HUES48 (cell line): Measurements from ENCODE around the gene HOXD10.

Experiments
- H3K27ac ChIP-seq: one replicate; pipeline ENCODE4 v1.7.0; 2013; ENCODE audit warnings: low read depth, low read length, inconsistent platforms
- H3K27me3 ChIP-seq: 2 replicates; pipeline ENCODE4 v1.6.1; 2013; ENCODE audit warnings: mild to moderate bottlenecking, low read length; ENCODE audit not compliant: control insufficient read depth, insufficient read depth
- H3K36me3 ChIP-seq: 2 replicates; pipeline ENCODE4 v1.6.1; 2013; ENCODE audit warnings: low read length; ENCODE audit not compliant: control insufficient read depth, insufficient read depth
- H3K4me1 ChIP-seq: 2 replicates; pipeline ENCODE4 v1.6.1; 2013; ENCODE audit warnings: mild to moderate bottlenecking, low read length; ENCODE audit not compliant: control insufficient read depth, insufficient read depth
- H3K4me3 ChIP-seq: 2 replicates; pipeline ENCODE4 v1.5.1; 2013; ENCODE audit warnings: mild to moderate bottlenecking, low read depth, low read length
- H3K9ac ChIP-seq: 2 replicates; pipeline ENCODE4 v1.6.1; 2013; ENCODE audit warnings: mild to moderate bottlenecking, low read depth, low read length, moderate library complexity
- H3K9me3 ChIP-seq: 2 replicates; pipeline ENCODE4 v1.6.1; 2013; ENCODE audit warnings: low read length; ENCODE audit not compliant: control insufficient read depth, insufficient read depth

The HOXD10 gene

DNA sequence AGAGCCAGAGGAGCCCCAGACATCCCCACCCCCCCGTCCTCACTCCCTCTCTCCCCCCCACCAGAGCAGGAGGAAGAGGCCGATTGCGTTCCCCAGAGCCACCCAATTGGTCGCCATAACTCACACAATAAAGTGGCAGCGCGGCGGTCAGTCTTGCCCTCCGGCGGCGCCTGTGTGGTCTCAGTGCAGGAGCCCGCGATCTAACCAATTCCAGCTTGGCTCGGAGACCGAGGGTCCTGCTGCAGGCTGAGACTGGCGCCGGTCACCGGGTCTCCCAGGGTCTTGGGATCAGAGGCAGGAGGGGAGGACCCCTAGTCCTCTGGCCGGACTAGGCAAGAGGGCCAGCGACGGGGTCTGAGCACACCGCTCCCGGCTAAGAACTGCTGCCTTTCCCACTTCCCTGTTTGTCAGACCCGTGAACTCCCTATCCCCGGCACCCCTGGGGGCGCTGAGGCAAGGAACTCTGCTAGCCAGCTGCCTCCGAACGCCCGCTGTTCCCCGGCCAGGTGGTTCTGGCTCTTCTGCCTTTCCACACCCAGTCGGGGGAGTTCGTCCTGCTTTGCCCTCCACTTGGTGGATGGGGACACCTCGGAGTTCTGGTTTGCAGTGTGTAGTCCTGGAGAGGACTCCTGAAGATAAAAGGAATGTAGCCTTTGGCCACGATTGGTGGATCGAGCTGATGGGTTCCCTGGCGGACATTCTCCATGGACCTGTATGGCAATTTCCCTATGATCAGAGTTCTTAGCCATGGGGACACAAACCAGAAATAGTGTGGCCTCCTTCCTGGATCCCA is 18.0 kb upstream of the HOXD10 start:
- Histone ChIP-seq H3K36me3 (no peaks in the 10 kb centered on the region), H3K9me3 (no peaks in the 10 kb centered on the region; the same call in 1 of the 2 replicates), H3K9ac (no peak overlapping the region), H3K4me1 (peaks cover 28% of the 10 kb centered on the region), H3K4me3 (peak overlapping the region; percentile 39; the same call in 1 of the 2 replicates), H3K27me3 (peaks cover 100% of the 10 kb centered on the region), H3K27ac (no peak overlapping the region)

DNA sequence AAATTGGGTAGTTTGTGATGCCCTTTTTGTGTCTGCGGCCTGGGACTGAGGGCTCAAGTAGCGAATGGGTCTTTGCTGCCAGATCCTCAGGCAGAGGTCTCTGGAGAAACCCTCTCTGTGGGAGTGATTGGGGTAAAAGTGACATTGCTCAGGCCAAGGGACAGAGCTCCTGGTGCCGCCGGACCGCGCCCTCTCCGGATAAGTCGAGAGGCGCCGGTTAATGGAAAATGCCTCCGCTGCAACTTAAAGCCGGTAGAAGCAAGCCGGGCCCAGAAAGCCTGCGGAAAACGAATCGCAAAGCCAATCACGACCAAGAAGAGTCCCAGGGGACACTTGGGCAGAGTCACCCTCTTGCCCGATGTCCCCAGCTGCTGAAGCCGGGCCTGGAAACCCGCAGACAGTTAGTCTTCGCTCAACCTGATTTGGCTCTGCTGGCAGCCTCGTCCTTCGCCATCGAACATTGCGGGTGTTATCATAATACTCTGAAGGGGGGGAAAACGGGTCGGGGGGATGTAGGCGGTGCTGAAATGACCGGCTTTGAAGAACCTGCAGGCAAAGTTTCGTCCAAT is 17.3 kb upstream of the HOXD10 start:
- Histone ChIP-seq H3K27ac (no peak overlapping the region), H3K27me3 (peaks cover 100% of the 10 kb centered on the region), H3K4me1 (peaks cover 32% of the 10 kb centered on the region), H3K9ac (no peak overlapping the region), H3K9me3 (no peaks in the 10 kb centered on the region; the same call in 1 of the 2 replicates), H3K4me3 (no peak overlapping the region), H3K36me3 (no peaks in the 10 kb centered on the region)

DNA sequence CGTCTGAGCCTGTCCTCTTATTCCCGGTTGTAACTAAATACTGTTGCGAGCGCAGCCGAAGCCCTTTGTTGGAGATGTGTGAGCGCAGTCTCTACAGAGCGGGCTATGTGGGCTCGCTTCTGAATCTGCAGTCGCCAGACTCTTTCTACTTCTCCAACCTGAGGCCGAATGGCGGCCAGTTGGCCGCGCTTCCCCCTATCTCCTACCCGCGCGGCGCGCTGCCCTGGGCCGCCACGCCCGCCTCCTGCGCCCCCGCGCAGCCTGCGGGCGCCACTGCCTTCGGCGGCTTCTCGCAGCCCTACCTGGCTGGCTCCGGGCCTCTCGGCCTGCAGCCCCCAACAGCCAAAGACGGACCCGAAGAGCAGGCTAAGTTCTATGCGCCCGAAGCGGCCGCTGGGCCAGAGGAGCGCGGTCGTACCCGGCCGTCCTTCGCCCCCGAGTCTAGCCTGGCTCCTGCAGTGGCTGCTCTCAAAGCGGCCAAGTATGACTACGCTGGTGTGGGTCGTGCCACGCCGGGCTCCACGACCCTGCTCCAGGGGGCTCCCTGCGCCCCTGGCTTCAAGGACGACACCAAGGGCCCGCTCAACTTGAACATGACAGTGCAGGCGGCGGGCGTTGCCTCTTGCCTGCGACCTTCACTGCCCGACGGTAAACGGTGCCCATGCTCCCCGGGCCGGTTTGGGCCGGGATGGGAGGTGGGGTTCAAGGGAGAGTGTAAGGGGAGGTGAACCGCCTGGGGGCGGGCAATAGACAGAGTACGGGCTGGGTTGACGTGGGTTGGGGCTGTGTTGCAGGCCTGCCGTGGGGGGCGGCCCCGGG is 16.6 kb upstream of the HOXD10 start, which contains the start of gene HOXD12:
HOXD12 (plus strand) TSS at position 68 of the 819 bp plus-strand sequence; CDS start at position 75, 7 bp downstream.
- no peaks in the 10 kb centered on the region; the same call in 1 of the 2 replicates for H3K9me3 ChIP-seq
- no peak within 1 kb of the TSS for H3K27ac ChIP-seq
- H3K9ac ChIP-seq, result no peak within 1 kb of the TSS
- H3K4me1 ChIP-seq, result peaks cover 34% of the 10 kb centered on the region
- no peaks in the 10 kb centered on the region for H3K36me3 ChIP-seq
- peak within 1 kb of the TSS; percentile 39; the same call in 1 of the 2 replicates for H3K4me3 ChIP-seq
- H3K27me3 ChIP-seq, result peaks cover 100% of the 10 kb centered on the region

DNA sequence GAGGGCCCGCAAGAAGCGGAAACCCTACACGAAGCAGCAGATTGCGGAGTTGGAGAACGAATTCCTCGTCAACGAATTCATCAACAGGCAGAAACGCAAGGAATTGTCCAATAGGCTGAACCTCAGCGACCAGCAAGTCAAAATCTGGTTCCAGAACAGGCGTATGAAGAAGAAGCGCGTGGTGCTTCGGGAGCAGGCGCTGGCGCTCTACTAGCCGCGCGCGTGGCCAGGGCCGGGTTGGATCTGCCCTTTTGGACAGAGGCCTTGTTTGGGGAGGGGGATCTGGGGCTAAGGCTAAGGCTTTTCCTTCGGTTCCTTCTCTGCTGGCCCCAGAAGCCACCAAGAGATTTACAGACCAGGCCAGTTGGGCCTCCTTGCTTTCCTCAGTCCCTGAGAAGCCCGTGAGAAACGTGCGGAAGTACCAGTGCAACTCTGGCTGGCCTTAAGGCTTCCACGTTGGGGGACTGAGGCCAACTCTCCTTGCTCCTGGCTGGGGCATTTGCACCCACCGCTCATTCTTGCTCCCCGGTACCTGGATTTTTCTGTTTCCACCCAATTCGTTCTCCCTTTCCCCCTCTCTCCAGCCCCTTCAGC is 15.9 kb upstream of the HOXD10 start:
- H3K4me3 ChIP-seq, result no peak overlapping the region
- peaks cover 34% of the 10 kb centered on the region for H3K4me1 ChIP-seq
- peaks cover 100% of the 10 kb centered on the region for H3K27me3 ChIP-seq
- H3K9me3 ChIP-seq, result no peaks in the 10 kb centered on the region; the same call in 1 of the 2 replicates
- H3K36me3 ChIP-seq, result no peaks in the 10 kb centered on the region
- no peak overlapping the region for H3K27ac ChIP-seq
- no peak overlapping the region for H3K9ac ChIP-seq

DNA sequence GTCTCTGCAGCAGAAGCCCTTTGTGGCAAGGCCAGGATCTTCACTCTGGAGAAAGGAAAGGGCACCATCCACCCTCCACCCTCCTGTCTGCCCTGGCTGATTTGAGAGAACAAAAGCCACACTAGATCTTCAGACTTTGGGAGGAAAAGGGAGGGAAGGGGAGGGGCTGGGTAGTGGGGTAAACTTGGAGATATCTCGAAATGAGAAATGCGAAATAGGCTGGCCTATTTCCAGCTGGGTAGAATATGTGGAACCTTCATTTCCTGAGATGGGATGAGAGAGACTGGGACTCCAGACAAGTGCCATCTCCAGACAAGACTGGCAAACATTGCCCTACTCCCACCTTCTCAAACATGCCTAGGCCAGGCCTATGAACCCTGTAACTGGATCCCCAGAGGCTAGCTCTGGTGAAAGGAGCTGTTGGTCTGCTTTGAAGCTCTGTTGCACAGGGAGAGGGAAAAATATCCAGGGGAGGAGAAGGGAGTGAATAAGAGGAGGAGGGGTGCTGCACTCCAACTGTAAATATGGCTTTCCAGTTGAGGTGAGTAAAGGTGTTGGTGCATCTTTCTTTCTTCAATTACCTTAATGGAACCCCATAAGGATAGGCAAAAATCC is 15.3 kb upstream of the HOXD10 start:
- Histone ChIP-seq H3K4me3 (no peak overlapping the region), H3K9me3 (no peaks in the 10 kb centered on the region; the same call in 1 of the 2 replicates), H3K27me3 (peaks cover 100% of the 10 kb centered on the region), H3K9ac (no peak overlapping the region), H3K27ac (no peak overlapping the region), H3K36me3 (no peaks in the 10 kb centered on the region), H3K4me1 (peaks cover 30% of the 10 kb centered on the region)

DNA sequence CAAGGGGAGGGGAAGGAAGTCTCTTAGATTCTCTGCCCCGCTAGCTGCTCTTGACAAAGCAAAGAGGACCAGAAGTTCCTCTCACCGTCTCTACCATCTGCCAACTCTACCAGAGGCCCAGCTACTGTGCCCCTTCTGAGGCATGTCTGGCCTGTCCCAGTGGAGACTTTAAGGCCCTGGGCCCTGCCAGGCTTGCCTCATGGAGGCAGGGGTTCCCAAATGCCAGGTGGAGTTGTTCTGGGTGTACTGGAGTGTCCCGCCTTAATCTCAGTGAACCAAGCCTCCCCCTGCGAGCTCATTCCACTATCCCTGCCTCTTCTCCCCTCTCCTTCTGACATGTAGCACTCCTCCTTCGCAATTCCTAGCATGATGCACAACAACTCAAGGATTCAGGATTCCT is 14.7 kb upstream of the HOXD10 start:
- H3K27me3 ChIP-seq, result peaks cover 100% of the 10 kb centered on the region
- peaks cover 24% of the 10 kb centered on the region for H3K4me1 ChIP-seq
- no peak overlapping the region for H3K27ac ChIP-seq
- no peak overlapping the region for H3K4me3 ChIP-seq
- H3K36me3 ChIP-seq, result no peaks in the 10 kb centered on the region
- no peaks in the 10 kb centered on the region; the same call in 1 of the 2 replicates for H3K9me3 ChIP-seq
- no peak overlapping the region for H3K9ac ChIP-seq

DNA sequence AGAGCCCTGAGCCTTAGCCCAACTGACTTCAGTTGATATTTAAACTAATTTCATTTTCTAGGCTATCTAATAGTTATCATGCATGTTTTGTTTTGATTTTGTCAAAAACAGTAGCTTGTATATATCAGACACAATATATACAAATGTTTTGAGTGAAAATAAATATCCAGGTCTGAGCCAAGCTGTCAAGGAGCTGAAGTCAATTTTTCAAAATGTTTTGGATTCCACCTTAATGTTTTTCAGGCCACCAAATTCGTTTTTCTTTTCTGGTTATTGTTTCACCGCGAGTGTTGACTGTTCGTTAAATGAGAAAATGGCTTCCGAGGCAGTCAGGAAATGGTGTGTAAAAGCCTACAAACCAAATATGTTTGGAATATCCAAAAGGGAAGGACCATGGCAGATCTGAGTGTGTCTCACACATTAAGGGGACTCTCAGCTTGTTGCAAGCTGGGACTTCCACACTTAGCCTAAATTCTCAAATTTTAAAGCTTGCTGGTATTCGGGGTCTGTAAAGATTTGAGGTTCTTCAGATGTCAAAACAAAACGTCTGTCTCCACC is 14.2 kb upstream of the HOXD10 start:
- H3K9ac ChIP-seq, result no peak overlapping the region
- H3K27me3 ChIP-seq, result peaks cover 100% of the 10 kb centered on the region
- no peak overlapping the region for H3K27ac ChIP-seq

DNA sequence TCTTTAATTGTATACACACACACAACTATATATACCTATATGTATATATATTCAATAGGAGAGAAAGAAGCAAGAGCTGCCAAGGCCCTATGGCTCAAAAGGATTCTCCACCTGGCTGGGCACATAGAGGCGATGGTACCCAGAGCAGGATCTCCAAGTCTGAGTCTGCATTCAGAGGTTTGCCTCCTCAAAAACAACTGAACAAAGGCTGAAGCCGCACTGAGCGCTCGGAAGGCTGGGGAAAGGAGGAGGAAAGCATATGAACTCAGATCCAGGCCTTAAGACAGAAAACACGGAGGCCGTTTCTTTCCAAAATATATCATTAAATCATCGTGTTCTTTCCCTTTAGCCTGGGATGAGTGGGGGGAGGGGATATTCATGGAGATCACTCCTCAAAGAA is 13.4 kb upstream of the HOXD10 start:
- Histone ChIP-seq H3K9me3 (no peaks in the 10 kb centered on the region; the same call in 1 of the 2 replicates), H3K36me3 (no peaks in the 10 kb centered on the region), H3K27me3 (peaks cover 99% of the 10 kb centered on the region), H3K4me1 (peaks cover 18% of the 10 kb centered on the region; the same call in 1 of the 2 replicates), H3K9ac (no peak overlapping the region), H3K27ac (no peak overlapping the region), H3K4me3 (no peak overlapping the region)

More for the DNA sequence above, 14.2 kb upstream of the HOXD10 start:
- no peak overlapping the region for H3K4me3 ChIP-seq
- H3K9me3 ChIP-seq, result no peaks in the 10 kb centered on the region; the same call in 1 of the 2 replicates
- no peaks in the 10 kb centered on the region for H3K36me3 ChIP-seq
- H3K4me1 ChIP-seq, result peaks cover 23% of the 10 kb centered on the region; the same call in 1 of the 2 replicates

DNA sequence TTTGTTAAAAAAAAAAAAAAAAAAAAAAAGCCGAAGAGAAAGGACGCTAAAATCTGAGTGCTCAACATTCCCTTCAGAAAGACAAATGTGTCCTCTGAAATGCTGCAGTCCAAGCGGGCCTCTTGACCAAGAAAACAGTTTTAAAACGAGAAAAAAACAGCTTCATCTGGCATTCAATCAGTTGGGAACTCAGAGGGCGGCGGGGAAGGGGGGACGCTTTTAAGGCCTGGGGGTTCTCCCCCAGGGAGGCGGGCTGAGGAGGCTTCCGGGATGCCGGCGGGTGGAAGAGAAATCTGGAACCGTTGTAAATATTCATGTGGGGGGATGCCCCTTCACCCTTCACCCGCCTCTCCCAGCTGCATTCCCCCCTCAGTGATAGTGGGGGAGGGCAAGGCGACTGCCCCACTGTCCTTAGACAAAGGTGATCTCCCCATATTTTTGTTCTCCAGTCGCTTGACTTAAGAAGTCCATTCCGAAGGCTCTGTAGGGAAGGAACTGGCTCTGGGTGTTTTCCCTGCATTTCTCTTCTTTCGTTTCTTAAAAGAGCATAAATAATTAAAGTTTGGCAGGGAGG is 12.7 kb upstream of the HOXD10 start:
- no peak overlapping the region for H3K4me3 ChIP-seq
- peaks cover 99% of the 10 kb centered on the region for H3K27me3 ChIP-seq

More for the DNA sequence above, 12.7 kb upstream of the HOXD10 start:
- H3K36me3 ChIP-seq, result no peaks in the 10 kb centered on the region
- H3K9me3 ChIP-seq, result no peaks in the 10 kb centered on the region; the same call in 1 of the 2 replicates
- H3K9ac ChIP-seq, result no peak overlapping the region
- H3K4me1 ChIP-seq, result peaks cover 14% of the 10 kb centered on the region; the same call in 1 of the 2 replicates
- no peak overlapping the region for H3K27ac ChIP-seq
